DND-41 (cell line): ENCODE results near the gene NXPE1.

Experiments
- CTCF ChIP-seq: IDR thresholded peaks from 2 replicates; pipeline ENCODE4 v1.5.1; 2012; ENCODE audit warnings: borderline replicate concordance, low read length, moderate library complexity, mild to moderate bottlenecking; ENCODE audit not compliant: poor library complexity, severe bottlenecking; ENCODE audit errors: extremely low read depth
- EZH2 ChIP-seq: IDR thresholded peaks from 3 replicates; pipeline ENCODE4 v1.6.1; 2012; ENCODE audit warnings: borderline replicate concordance, low read depth, mild to moderate bottlenecking, moderate library complexity, low read length, inconsistent platforms; ENCODE audit not compliant: severe bottlenecking

DNA sequence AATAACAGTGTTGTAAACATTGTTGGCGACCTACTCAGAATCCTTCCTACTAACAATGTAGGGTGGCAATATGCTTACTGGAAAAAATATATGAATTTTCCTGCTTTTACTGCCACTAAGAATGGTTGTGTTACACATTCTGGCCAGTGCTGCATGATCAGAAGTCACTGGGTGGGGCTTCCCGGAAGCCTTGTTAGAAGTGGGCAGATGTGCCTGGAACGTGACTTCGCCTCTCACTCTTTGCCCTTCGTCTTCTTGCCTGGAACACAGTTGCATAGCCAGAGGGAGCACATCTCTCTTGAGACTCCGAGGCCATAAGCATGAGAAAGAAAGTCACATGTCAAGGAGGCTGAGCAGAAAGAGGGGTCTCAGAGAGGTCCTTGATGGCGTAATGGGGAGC is 48.6 kb downstream of the NXPE1 start:
- TF ChIP-seq CTCF (no peak), EZH2 (no peak)
